HL-60 (cell line): Measurements from ENCODE around the gene AGPAT3.

Source experiments
- CTCF ChIP-seq: IDR thresholded peaks from one replicate; pipeline ENCODE4 v1.5.1; 2011; ENCODE audit warnings: low read length, control low read depth, inconsistent platforms; ENCODE audit not compliant: insufficient read depth
- GABPA ChIP-seq: IDR thresholded peaks from 2 replicates; pipeline ENCODE4 v1.6.1; 2012; ENCODE audit warnings: low read depth
- POLR2AphosphoS5 ChIP-seq: IDR thresholded peaks from 2 replicates; pipeline ENCODE4 v1.6.1; 2012; ENCODE audit warnings: low read depth
- REST ChIP-seq: IDR thresholded peaks from 2 replicates; pipeline ENCODE4 v1.6.1; 2012; ENCODE audit warnings: low read depth; ENCODE audit not compliant: insufficient replicate concordance
- SPI1 ChIP-seq: IDR thresholded peaks from 2 replicates; pipeline ENCODE4 v1.6.1; 2012; ENCODE audit warnings: low read depth, mild to moderate bottlenecking, borderline replicate concordance

GRCh38 chr21:43988016-43988415, 123.0 kb downstream of the AGPAT3 start:
- TF ChIP-seq CTCF (no peak), REST (no peak), POLR2AphosphoS5 (no peak), GABPA (no peak), SPI1 (no peak)
